H1 (cell line): ENCODE data around the gene BABAM2. TPM values are rescaled to one million over a fixed set of nuclear protein-coding genes. Genes with fewer than 3 reads are reported as not detected.

Experiments used
- CTCF ChIA-PET: fragments of 300-600 bp; sonication (Branson Sonifier 250); formaldehyde crosslinking; loops from one replicate; lab custom pipeline; 2021; ENCODE audit not compliant: partially characterized antibody; lab: Charles Lee
- POLR2A ChIA-PET: fragments of 300-600 bp; sonication (Branson Sonifier 250); formaldehyde crosslinking; loops from one replicate; lab custom pipeline; 2021; ENCODE audit warnings: inconsistent platforms; ENCODE audit not compliant: partially characterized antibody; lab: Charles Lee
- DNase-seq, 2 experiments: peaks; one replicate each; pipeline versions ENCODE4 v3.0.0 to v3.0.0-alpha.2; 2010 to 2022; ENCODE audit warnings: low spot score in 2 of 2, low read depth in 1 of 2, mixed read lengths in 1 of 2
- FAIRE-seq: peaks from 2 replicates; lab custom pipeline; 2011; peaks lifted over from hg19 to GRCh38; lab: Jason Lieb, UNC
- H2AFZ ChIP-seq: 2 replicates; pipeline ENCODE4 v1.8.1; 2012; ENCODE audit warnings: low read length, inconsistent platforms
- H2AK5ac ChIP-seq: 2 replicates; pipeline ENCODE4 v1.6.1; 2013; ENCODE audit warnings: low read depth, low read length
- H2BK120ac ChIP-seq: replicated peaks from 2 replicates; pipeline ENCODE3; 2013; ENCODE audit warnings: low read depth, low read length, inconsistent platforms
- H2BK12ac ChIP-seq: 2 replicates; pipeline ENCODE4 v1.6.1; 2013; ENCODE audit warnings: low read depth, low read length
- H2BK15ac ChIP-seq: 2 replicates; pipeline ENCODE4 v1.6.1; 2013; ENCODE audit warnings: low read length
- H2BK20ac ChIP-seq: 2 replicates; pipeline ENCODE4 v1.6.1; 2013; ENCODE audit warnings: low read length
- H2BK5ac ChIP-seq: 2 replicates; pipeline ENCODE4 v1.6.1; 2013; ENCODE audit warnings: low read depth, low read length
- H3K14ac ChIP-seq: 2 replicates; pipeline ENCODE4 v1.6.1; 2013; ENCODE audit warnings: inconsistent platforms; ENCODE audit not compliant: insufficient read length
- H3K18ac ChIP-seq: 2 replicates; pipeline ENCODE4 v1.6.1; 2013; ENCODE audit warnings: low read length; ENCODE audit errors: extremely low read depth
- H3K23ac ChIP-seq: 2 replicates; pipeline ENCODE4 v1.6.1; 2013; ENCODE audit warnings: inconsistent platforms; ENCODE audit not compliant: insufficient read length
- H3K23me2 ChIP-seq: 2 replicates; pipeline ENCODE4 v1.6.1; 2013; ENCODE audit warnings: low read depth, low read length
- H3K27ac ChIP-seq: 2 replicates; pipeline ENCODE4 v1.6.1; 2011; ENCODE audit warnings: low read depth, low read length, inconsistent platforms
- H3K27me3 ChIP-seq, 4 experiments: replicated peaks in 1 of 4; 1 replicate in 1 of 4; 2 replicates in 3 of 4; pipeline versions ENCODE4 v1.6.1 to v1.8.1; 2011 to 2013; ENCODE audit warnings: low read length in 3 of 4, mild to moderate bottlenecking in 3 of 4, inconsistent platforms in 2 of 4, mixed read lengths in 2 of 4, moderate library complexity in 1 of 4; ENCODE audit not compliant: control insufficient read depth in 3 of 4, insufficient read depth in 3 of 4; ENCODE audit errors: extremely low read depth in 1 of 4
- H3K36me3 ChIP-seq, 4 experiments: 2 replicates each; pipeline versions ENCODE4 v1.6.1 to v1.8.1; 2011 to 2013; ENCODE audit warnings: mild to moderate bottlenecking in 4 of 4, low read length in 3 of 4, moderate library complexity in 2 of 4, control low read depth in 1 of 4, inconsistent platforms in 1 of 4; ENCODE audit not compliant: insufficient read depth in 4 of 4, control insufficient read depth in 2 of 4
- H3K4ac ChIP-seq: replicated peaks from 2 replicates; pipeline ENCODE3; 2013; ENCODE audit warnings: low read length, low read depth, mixed read lengths, inconsistent platforms; ENCODE audit not compliant: insufficient read length
- H3K4me1 ChIP-seq, 4 experiments: replicated peaks in 1 of 4; 1 replicate in 1 of 4; 2 replicates in 3 of 4; pipeline versions ENCODE4 v1.6.1 to v1.8.1; 2011 to 2013; ENCODE audit warnings: low read length in 3 of 4, inconsistent platforms in 2 of 4, mixed read lengths in 1 of 4; ENCODE audit not compliant: insufficient read depth in 4 of 4, control insufficient read depth in 3 of 4
- H3K4me2 ChIP-seq, 2 experiments: 2 replicates each; pipeline versions ENCODE4 v1.6.1 to v1.8.1; 2011 to 2013; ENCODE audit warnings: low read depth in 2 of 2, low read length in 2 of 2, control low read depth in 1 of 2, inconsistent platforms in 1 of 2, mild to moderate bottlenecking in 1 of 2; ENCODE audit not compliant: insufficient read depth in 1 of 2
- H3K4me3 ChIP-seq, 4 experiments: fragments of 200-600, 300-600 bp in 1 of 4; sonication (generic), shearing (Covaris generic), sonication (Bioruptor Twin) in 1 of 4; 2 replicates each; pipeline versions ENCODE4 v1.5.1 to v1.8.1; 2011 to 2016; ENCODE audit warnings: low read length in 4 of 4, low read depth in 3 of 4, control low read depth in 2 of 4, inconsistent platforms in 2 of 4, mild to moderate bottlenecking in 2 of 4, mixed read lengths in 1 of 4, moderate library complexity in 1 of 4; ENCODE audit not compliant: insufficient read depth in 2 of 4; ENCODE audit errors: extremely low read depth in 1 of 4
- H3K56ac ChIP-seq: replicated peaks from 2 replicates; pipeline ENCODE3; 2013; ENCODE audit warnings: low read depth, mild to moderate bottlenecking, mixed read lengths, low read length, inconsistent platforms; ENCODE audit not compliant: insufficient read length
- H3K79me1 ChIP-seq: 2 replicates; pipeline ENCODE4 v1.6.1; 2013; ENCODE audit warnings: low read depth, low read length, control low read depth
- H3K79me2 ChIP-seq, 2 experiments: 2 replicates each; pipeline versions ENCODE4 v1.6.1 to v1.8.1; 2012 to 2013; ENCODE audit warnings: low read length in 2 of 2, mild to moderate bottlenecking in 2 of 2, inconsistent platforms in 1 of 2; ENCODE audit not compliant: insufficient read depth in 2 of 2, control insufficient read depth in 1 of 2
- H3K9ac ChIP-seq, 4 experiments: replicated peaks in 1 of 4; 1 replicate in 1 of 4; 2 replicates in 3 of 4; pipeline versions ENCODE4 v1.6.1 to v1.8.1; 2011 to 2013; ENCODE audit warnings: low read depth in 3 of 4, low read length in 3 of 4, control low read depth in 2 of 4, mild to moderate bottlenecking in 2 of 4, moderate library complexity in 2 of 4, inconsistent platforms in 1 of 4; ENCODE audit errors: extremely low read depth in 1 of 4
- H3K9me3 ChIP-seq, 2 experiments: 2 replicates each; pipeline versions ENCODE4 v1.6.1 to v1.8.1; 2012 to 2013; ENCODE audit warnings: mild to moderate bottlenecking in 2 of 2, moderate library complexity in 2 of 2, control low read depth in 1 of 2, inconsistent platforms in 1 of 2, low read depth in 1 of 2, low read length in 1 of 2, mixed read lengths in 1 of 2; ENCODE audit not compliant: insufficient read depth in 2 of 2
- H4K20me1 ChIP-seq, 2 experiments: replicated peaks in 1 of 2; 2 replicates each; pipeline versions ENCODE3 to v1.8.1; 2011 to 2013; ENCODE audit warnings: inconsistent platforms in 2 of 2, low read length in 2 of 2, mild to moderate bottlenecking in 1 of 2; ENCODE audit not compliant: insufficient read depth in 2 of 2, control insufficient read depth in 1 of 2
- H4K5ac ChIP-seq: 2 replicates; pipeline ENCODE4 v1.6.1; 2013; ENCODE audit warnings: low read length, low read depth, mixed read lengths, inconsistent platforms; ENCODE audit not compliant: insufficient read length
- H4K8ac ChIP-seq: 2 replicates; pipeline ENCODE4 v1.8.0; 2013; ENCODE audit warnings: mild to moderate bottlenecking, moderate library complexity, low read length, inconsistent platforms; ENCODE audit not compliant: insufficient read depth; ENCODE audit errors: extremely low read depth
- H4K91ac ChIP-seq: replicated peaks from 2 replicates; pipeline ENCODE3; 2013; ENCODE audit warnings: low read length, mixed read lengths, inconsistent platforms; ENCODE audit not compliant: insufficient read length
- ASH2L ChIP-seq: fragments of 200-600, 300-600 bp; sonication (generic); IDR thresholded peaks from one replicate; pipeline ENCODE4 v1.7.1; 2017; ENCODE audit warnings: low read length
- ATF3 ChIP-seq: IDR thresholded peaks from 2 replicates; pipeline ENCODE4 v1.6.1; 2011; ENCODE audit warnings: low read depth, mild to moderate bottlenecking, low read length; ENCODE audit not compliant: insufficient read depth
- CHD1 ChIP-seq: IDR thresholded peaks from 2 replicates; pipeline ENCODE4 v1.6.1; 2012; ENCODE audit warnings: low read depth, low read length, improper control_type of control experiment
- CREB1 ChIP-seq: IDR thresholded peaks from 2 replicates; pipeline ENCODE4 v1.6.1; 2012; ENCODE audit warnings: inconsistent platforms
- CTBP2 ChIP-seq: IDR thresholded peaks from 2 replicates; pipeline ENCODE4 v1.7.0; 2011; ENCODE audit warnings: borderline replicate concordance, mild to moderate bottlenecking, moderate library complexity, mixed read lengths, low read length; ENCODE audit not compliant: insufficient read depth, insufficient read length
- EP300 ChIP-seq, 2 experiments: IDR thresholded peaks; 1 replicate in 1 of 2; 2 replicates in 1 of 2; pipeline ENCODE4 v1.6.1; 2011 to 2012; ENCODE audit warnings: low read depth in 2 of 2, low read length in 2 of 2, mild to moderate bottlenecking in 2 of 2, borderline replicate concordance in 1 of 2, inconsistent platforms in 1 of 2, moderate library complexity in 1 of 2
- FOSL1 ChIP-seq: IDR thresholded peaks from 2 replicates; pipeline ENCODE4 v1.6.1; 2011; ENCODE audit warnings: mild to moderate bottlenecking, low read depth, low read length, moderate library complexity; ENCODE audit not compliant: insufficient read depth
- HDAC2 ChIP-seq, 2 experiments: fragments of 300-600 bp in 1 of 2; sonication (generic) in 1 of 2; IDR thresholded peaks; 2 replicates each; pipeline ENCODE4 v1.6.1; 2011 to 2012; ENCODE audit warnings: low read depth in 2 of 2, low read length in 2 of 2, mild to moderate bottlenecking in 2 of 2, moderate library complexity in 2 of 2, borderline replicate concordance in 1 of 2, inconsistent platforms in 1 of 2
- JUN ChIP-seq: IDR thresholded peaks from 2 replicates; pipeline ENCODE4 v1.6.1; 2011; ENCODE audit warnings: low read depth, mild to moderate bottlenecking, improper control_type of control experiment, low read length
- POLR2A ChIP-seq, 2 experiments: IDR thresholded peaks; 1 replicate in 1 of 2; 2 replicates in 1 of 2; pipeline ENCODE4 v1.6.1; 2011; ENCODE audit warnings: low read depth in 2 of 2, low read length in 2 of 2, mild to moderate bottlenecking in 2 of 2; ENCODE audit errors: control extremely low read depth in 1 of 2
- POLR2AphosphoS5 ChIP-seq: IDR thresholded peaks from 2 replicates; pipeline ENCODE4 v1.6.1; 2011; ENCODE audit warnings: low read depth, low read length
- RAD21 ChIP-seq, 2 experiments: IDR thresholded peaks in 1 of 2; conservative IDR thresholded peaks in 1 of 2; 2 replicates each; pipeline ENCODE4 v1.6.1; 2011; ENCODE audit warnings: low read depth in 2 of 2, low read length in 2 of 2, improper control_type of control experiment in 1 of 2, inconsistent platforms in 1 of 2, mild to moderate bottlenecking in 1 of 2, moderate library complexity in 1 of 2
- SRF ChIP-seq: IDR thresholded peaks from 2 replicates; pipeline ENCODE4 v1.6.1; 2011; ENCODE audit warnings: mild to moderate bottlenecking, low read depth, low read length, moderate library complexity
- SUZ12 ChIP-seq: fragments of 200-600 bp; sonication (generic); IDR thresholded peaks from 2 replicates; pipeline ENCODE4 v1.6.1; 2012; ENCODE audit warnings: mild to moderate bottlenecking, inconsistent platforms, low read length, moderate library complexity, mixed read lengths
- WGBS, 2 experiments: shearing (Covaris generic) in 1 of 2; methylation state at CpG; one replicate each; pipeline versions ENCODE4 v1.1.6 to v1.1.7; 2013 to 2015; ENCODE audit warnings: low lambda C conversion rate in 2 of 2, mixed read lengths in 2 of 2, inconsistent platforms in 1 of 2, low coverage in 1 of 2, missing lambda C conversion rate in 1 of 2; ENCODE audit not compliant: insufficient replicate concordance in 2 of 2, insufficient coverage in 1 of 2, insufficient read length in 1 of 2; ENCODE audit errors: extremely low coverage in 1 of 2, missing lambda C conversion rate in 1 of 2; 5-methylcytosine and 5-hydroxymethylcytosine counted together
- polyA plus RNA-seq, 7 experiments: library from polyadenylated mRNA; depleted of rRNA in 3 of 7; stranded (reverse) in 5 of 7; unstranded in 2 of 7; fragments of >200 nt in 5 of 7; fragments of 200-250 nt in 2 of 7; gene quantifications; 1 replicate in 5 of 7; 2 replicates in 1 of 7; 4 replicates in 1 of 7; pipeline versions ENCODE4 v1.2.1 to v1.2.3, GENCODE V29; 2011 to 2013; ENCODE audit warnings: missing spikeins in 2 of 7, mixed read lengths in 2 of 7
- total RNA-seq: library from RNA; stranded (reverse); fragmentation: NEBNext Ultra II Directional; extraction: Animal tissue kit (Norgen Biotek cat#: 25700); gene quantifications from 2 replicates; pipeline ENCODE4 v1.2.1, GENCODE V29; 2021

Gene BABAM2
- total and polyA plus RNA-seq, 2 of the 8 experiments (the other 6 are each of a cell fraction or from before 2014, with no cell fraction given) = 15.8 to 20.9 TPM

GRCh38 chr2:28038722-28039121, 148.2 kb downstream of the BABAM2 start:
- H3K56ac ChIP-seq = no peak overlapping the region
- no peaks in the 10 kb centered on the region for H3K79me2 ChIP-seq
- H4K20me1 ChIP-seq = no peaks in the 10 kb centered on the region
- H2AK5ac ChIP-seq = no peak overlapping the region
- no peak overlapping the region for H3K4me3 ChIP-seq
- CTCF ChIA-PET = interaction anchor here (1.1 to 1.3 kb wide), 2 partner anchors 356 to 414 kb away, joined by 3 to 4 read pairs; no protein-coding TSS in a partner anchor
- H2BK5ac ChIP-seq = no peak overlapping the region
- H2BK12ac ChIP-seq = no peak overlapping the region
- peaks cover 0 to 3% (median 0%) of the 10 kb centered on the region in 4 experiments; a peak in 1 of 7 replicates for H3K4me1 ChIP-seq
- no peak overlapping the region for H3K4ac ChIP-seq
- H3K18ac ChIP-seq = no peak overlapping the region
- no peak overlapping the region for H3K14ac ChIP-seq
- H3K27ac ChIP-seq = no peak overlapping the region
- H3K36me3 ChIP-seq = no peaks in the 10 kb centered on the region
- POLR2A ChIA-PET = no interaction called here
- no peak overlapping the region for H4K91ac ChIP-seq
- DNase-seq = no peak
- 95% methylated on average over 1 of the region's 1 CpG; no CpG with 5 or more reads in 1 of the 2 experiments for WGBS, 2 experiments
- no peaks in the 10 kb centered on the region; the same call in 1 of the 2 replicates for H3K79me1 ChIP-seq
- H3K9me3 ChIP-seq = no peaks in the 10 kb centered on the region
- H2AFZ ChIP-seq = no peak overlapping the region
- H4K8ac ChIP-seq = no peak overlapping the region
- no peak overlapping the region for H2BK120ac ChIP-seq
- no peak overlapping the region for H3K9ac ChIP-seq
- peaks cover 0 to 1% (median 0%) of the 10 kb centered on the region in 4 experiments; a peak in 1 of 7 replicates for H3K27me3 ChIP-seq
- no peak overlapping the region for H3K23ac ChIP-seq
- no peak overlapping the region for H2BK15ac ChIP-seq
- no peak for FAIRE-seq
- no peak overlapping the region for H2BK20ac ChIP-seq
- no peaks in the 10 kb centered on the region for H3K23me2 ChIP-seq
- H3K4me2 ChIP-seq = no peak overlapping the region
- H4K5ac ChIP-seq = no peak overlapping the region
- no peak for TF ChIP-seq CTBP2
- TF ChIP-seq CREB1 = no peak
- TF ChIP-seq EP300 (IDR thresholded peaks at IDR 0.05; ENCODE audit: borderline replicate concordance in 1 of 2, low read depth in 2 of 2, low read length in 2 of 2) = no peak
- no peak for TF ChIP-seq POLR2AphosphoS5
- no peak for TF ChIP-seq CHD1
- TF ChIP-seq ASH2L = no peak
- no peak for TF ChIP-seq SUZ12
- no peak for TF ChIP-seq SRF
- TF ChIP-seq HDAC2 (IDR thresholded peaks at IDR 0.05; ENCODE audit: borderline replicate concordance in 1 of 2, low read depth in 2 of 2, low read length in 2 of 2) = no peak
- no peak for TF ChIP-seq RAD21 (IDR thresholded peaks at IDR 0.05 in 1 of 2, conservative IDR thresholded peaks at IDR 0.05 in 1 of 2; ENCODE audit: low read depth in 2 of 2, low read length in 2 of 2)
- TF ChIP-seq POLR2A (IDR thresholded peaks at IDR 0.05; ENCODE audit: control extremely low read depth in 1 of 2, low read depth in 2 of 2, low read length in 2 of 2) = no peak
- TF ChIP-seq FOSL1 = no peak
- TF ChIP-seq JUN = no peak
- no peak for TF ChIP-seq ATF3
